SK-N-SH (cell line): ENCODE measurements around the gene MAP1LC3B.

Experiments used
- CTCF ChIP-seq: fragments of 200-600 bp; sonication (generic); IDR thresholded peaks from 2 replicates; pipeline ENCODE4 v1.6.1; 2017; ENCODE audit warnings: antibody characterized with exemption, mild to moderate bottlenecking, moderate library complexity
- EP300 ChIP-seq, 2 experiments: IDR thresholded peaks; 2 replicates each; pipeline versions ENCODE4 v1.4.0 to v1.6.1; 2012; ENCODE audit warnings: borderline replicate concordance in 1 of 2, low read depth in 1 of 2, low read length in 1 of 2
- FOXM1 ChIP-seq: IDR thresholded peaks from 2 replicates; pipeline ENCODE4 v1.4.0; 2012; ENCODE audit warnings: low read depth, mild to moderate bottlenecking
- IRF3 ChIP-seq: fragments of 150-350 bp; IDR thresholded peaks from 2 replicates; pipeline ENCODE4 v1.6.1; 2016; ENCODE audit warnings: mild to moderate bottlenecking, low read depth, low read length
- MXI1 ChIP-seq: IDR thresholded peaks from 2 replicates; pipeline ENCODE4 v1.6.1; 2012; ENCODE audit warnings: mild to moderate bottlenecking, low read depth, low read length, improper control_type of control experiment
- NFIC ChIP-seq: IDR thresholded peaks from 2 replicates; pipeline ENCODE4 v1.4.0; 2012; ENCODE audit warnings: borderline replicate concordance
- NRF1 ChIP-seq: IDR thresholded peaks from 2 replicates; pipeline ENCODE4 v1.6.1; 2012; ENCODE audit warnings: low read depth, mild to moderate bottlenecking, low read length

- TF ChIP-seq CTCF = no peak
- no peak for TF ChIP-seq EP300 (IDR thresholded peaks at IDR 0.05; ENCODE audit: borderline replicate concordance in 1 of 2, low read depth in 1 of 2, low read length in 1 of 2)
- no peak for TF ChIP-seq FOXM1
- no peak for TF ChIP-seq NFIC
- no peak for TF ChIP-seq MXI1
- TF ChIP-seq NRF1 = no peak
- no peak for TF ChIP-seq IRF3
These were observed 33.8 kb downstream of the MAP1LC3B start for GRCh38 chr16:87425941-87426340.
